ENCODE measurements around the gene CDC25B. TPM values are rescaled to one million over a fixed set of nuclear protein-coding genes. Genes with fewer than 3 reads are reported as not detected.
A peak's percentile ranks its signal among the peaks of the same experiment; 100 is the strongest.

CDC25B gene
- total and polyA plus RNA-seq, 2 of the 13 experiments (the other 11 are each of a cell fraction or from before 2014, with no cell fraction given) = 14.5 to 19.4 TPM

DNA sequence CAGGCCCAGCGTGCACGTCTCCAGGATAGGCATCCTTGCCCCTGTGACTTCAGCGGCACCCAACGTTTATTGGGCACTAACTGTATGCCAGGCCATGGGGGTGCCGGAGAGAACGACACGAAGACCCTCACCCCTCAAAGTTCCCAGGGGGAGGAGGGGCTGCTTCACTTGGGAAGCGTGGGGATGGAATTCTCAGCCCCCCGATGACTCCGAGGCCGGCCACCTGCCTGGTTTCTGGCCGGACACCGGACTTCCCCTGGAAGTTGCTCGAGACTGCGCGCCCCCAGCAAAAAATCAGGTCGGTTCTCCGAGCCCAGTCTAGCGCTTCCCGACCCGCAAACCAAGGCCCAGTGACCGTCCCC is 50.2 kb downstream of the CDC25B start (continued):
- TF ChIP-seq NONO (IDR thresholded peaks at IDR 0.05) = no peak
- no peak for TF ChIP-seq NONO (CRISPR knock-in tag; conservative IDR thresholded peaks at IDR 0.05)
- 0 out of 2 replicates have a peak, but pooled peaks have one; percentile 9 for TF ChIP-seq MZF1 (CRISPR knock-in tag; IDR thresholded peaks at IDR 0.05; ENCODE audit: borderline replicate concordance)
- TF ChIP-seq ZNF44 (CRISPR knock-in tag; IDR thresholded peaks at IDR 0.05) = peak; percentile 7; the same call in 1 of the 2 replicates
- TF ChIP-seq, protein P1, sequence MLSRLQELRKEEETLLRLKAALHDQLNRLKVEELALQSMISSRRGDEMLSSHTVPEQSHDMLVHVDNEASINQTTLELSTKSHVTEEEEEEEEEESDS (CRISPR knock-in tag; IDR thresholded peaks at IDR 0.05; ENCODE audit: borderline replicate concordance) = no peak
- TF ChIP-seq RBM39 (IDR thresholded peaks at IDR 0.05; ENCODE audit: low read depth, low read length, poor library complexity, severe bottlenecking) = no peak
- TF ChIP-seq ZBTB21 (CRISPR knock-in tag; IDR thresholded peaks at IDR 0.05) = no peak
- TF ChIP-seq FOXP1 (IDR thresholded peaks at IDR 0.05) = no peak
- no peak for TF ChIP-seq FOXP1 (CRISPR knock-in tag; IDR thresholded peaks at IDR 0.05)
- TF ChIP-seq MAFG (CRISPR knock-in tag; IDR thresholded peaks at IDR 0.05) = no peak
- TF ChIP-seq TOE1 (CRISPR knock-in tag; IDR thresholded peaks at IDR 0.05) = no peak; the same call in 1 of the 2 replicates
- no peak for TF ChIP-seq THYN1 (CRISPR knock-in tag; IDR thresholded peaks at IDR 0.05; ENCODE audit: borderline replicate concordance, low read depth)
- TF ChIP-seq ZNF530 (CRISPR knock-in tag; IDR thresholded peaks at IDR 0.05; ENCODE audit: low read depth) = no peak
- TF ChIP-seq SRF (IDR thresholded peaks at IDR 0.05; ENCODE audit: low read depth, low read length) = no peak
- TF ChIP-seq FOXJ3 (CRISPR knock-in tag; IDR thresholded peaks at IDR 0.05; ENCODE audit: borderline replicate concordance) = no peak; the same call in 1 of the 2 replicates
- no peak for TF ChIP-seq FIP1L1 (IDR thresholded peaks at IDR 0.05; ENCODE audit: borderline replicate concordance, insufficient read depth, low read depth, low read length)
- TF ChIP-seq NFRKB (IDR thresholded peaks at IDR 0.05) = no peak
- no peak for TF ChIP-seq GPN1 (CRISPR knock-in tag; IDR thresholded peaks at IDR 0.05; ENCODE audit: borderline replicate concordance)
- peak; percentile 90 for TF ChIP-seq ZNF333 (CRISPR knock-in tag; IDR thresholded peaks at IDR 0.05; ENCODE audit: borderline replicate concordance)
- TF ChIP-seq KLF13 (CRISPR knock-in tag; IDR thresholded peaks at IDR 0.05) = peak; percentile 54; the same call in 1 of the 2 replicates
- TF ChIP-seq KLF9 (CRISPR knock-in tag; IDR thresholded peaks at IDR 0.05; ENCODE audit: low read depth) = no peak
- TF ChIP-seq NFKB2 (CRISPR knock-in tag; IDR thresholded peaks at IDR 0.05; ENCODE audit: borderline replicate concordance) = no peak; the same call in none of the 2 replicates
- no peak for TF ChIP-seq RFX1 (IDR thresholded peaks at IDR 0.05)
- peak; percentile 71 for TF ChIP-seq TP53 (CRISPR knock-in tag; conservative IDR thresholded peaks at IDR 0.05)
- TF ChIP-seq DPF2 (CRISPR knock-in tag; IDR thresholded peaks at IDR 0.05; ENCODE audit: borderline replicate concordance, low read depth) = no peak
- TF ChIP-seq ZBTB1 (CRISPR knock-in tag; IDR thresholded peaks at IDR 0.05; ENCODE audit: borderline replicate concordance) = no peak
- TF ChIP-seq ZNF782 (CRISPR knock-in tag; IDR thresholded peaks at IDR 0.05; ENCODE audit: borderline replicate concordance) = no peak
- TF ChIP-seq TARDBP (CRISPR knock-in tag; IDR thresholded peaks at IDR 0.05) = peak; percentile 33; the same call in 1 of the 2 replicates
- TF ChIP-seq, protein P2, sequence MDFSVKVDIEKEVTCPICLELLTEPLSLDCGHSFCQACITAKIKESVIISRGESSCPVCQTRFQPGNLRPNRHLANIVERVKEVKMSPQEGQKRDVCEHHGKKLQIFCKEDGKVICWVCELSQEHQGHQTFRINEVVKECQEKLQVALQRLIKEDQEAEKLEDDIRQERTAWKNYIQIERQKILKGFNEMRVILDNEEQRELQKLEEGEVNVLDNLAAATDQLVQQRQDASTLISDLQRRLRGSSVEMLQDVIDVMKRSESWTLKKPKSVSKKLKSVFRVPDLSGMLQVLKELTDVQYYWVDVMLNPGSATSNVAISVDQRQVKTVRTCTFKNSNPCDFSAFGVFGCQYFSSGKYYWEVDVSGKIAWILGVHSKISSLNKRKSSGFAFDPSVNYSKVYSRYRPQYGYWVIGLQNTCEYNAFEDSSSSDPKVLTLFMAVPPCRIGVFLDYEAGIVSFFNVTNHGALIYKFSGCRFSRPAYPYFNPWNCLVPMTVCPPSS (IDR thresholded peaks at IDR 0.05) = no peak
- TF ChIP-seq REL (CRISPR knock-in tag; conservative IDR thresholded peaks at IDR 0.05) = no peak
- peak; percentile 85; the same call in 1 of the 2 replicates for TF ChIP-seq ZSCAN31 (CRISPR knock-in tag; IDR thresholded peaks at IDR 0.05; ENCODE audit: low read depth)
- TF ChIP-seq PCBP1 (IDR thresholded peaks at IDR 0.05; ENCODE audit: borderline replicate concordance, low read depth, low read length) = 0 out of 2 replicates have a peak, but pooled peaks have one; percentile 18
- no peak for TF ChIP-seq JARID2 (CRISPR knock-in tag; IDR thresholded peaks at IDR 0.05; ENCODE audit: insufficient replicate concordance)
- TF ChIP-seq ZNF350 (CRISPR knock-in tag; IDR thresholded peaks at IDR 0.05; ENCODE audit: borderline replicate concordance, low read depth) = no peak

Data from HepG2 (cell line).